Endothelial cell of umbilical vein (primary cell): ENCODE data around the gene TMEM233. TPM values are rescaled to one million over a fixed set of nuclear protein-coding genes. Genes with fewer than 3 reads are reported as not detected.

Source experiments
- BruUV-seq: library from RNA; stranded (reverse); fragments of 400-500 nt; replicated peaks from 2 replicates; lab custom pipeline; 2021; lab: Mats Ljungman, UMichigan
- CTCF ChIA-PET: fragments of 300-600, 350-600 bp; sonication (Branson Sonifier 250); formaldehyde crosslinking; loops from one replicate; lab custom pipeline; 2021; ENCODE audit warnings: antibody characterized with exemption, inconsistent platforms; lab: Charles Lee
- POLR2A ChIA-PET: fragments of 300-600, 350-600 bp; sonication (Branson Sonifier 250); formaldehyde crosslinking; loops from one replicate; lab custom pipeline; 2021; ENCODE audit warnings: antibody characterized with exemption, inconsistent platforms; lab: Charles Lee
- DNase-seq: peaks from one replicate; pipeline ENCODE4 v3.0.0-alpha.2; 2011; ENCODE audit warnings: low read depth, low spot score
- FAIRE-seq: peaks from 2 replicates; lab custom pipeline; 2011; peaks lifted over from hg19 to GRCh38; lab: Jason Lieb, UNC
- H2AFZ ChIP-seq: 2 replicates; pipeline ENCODE4 v1.6.0; 2012; ENCODE audit warnings: low read depth, low read length, control low read depth, inconsistent platforms
- H3K27ac ChIP-seq: 2 replicates; pipeline ENCODE4 v1.5.1; 2011; ENCODE audit warnings: low read depth, mild to moderate bottlenecking, control low read depth, low read length, moderate library complexity; ENCODE audit not compliant: insufficient read depth
- H3K27me3 ChIP-seq, 2 experiments: 2 replicates each; pipeline versions ENCODE4 v1.6.0 to v1.6.1; 2011; ENCODE audit warnings: low read length in 2 of 2, mixed read lengths in 1 of 2; ENCODE audit not compliant: control insufficient read depth in 2 of 2, insufficient read depth in 2 of 2
- H3K36me3 ChIP-seq, 2 experiments: 2 replicates in 1 of 2; 3 replicates in 1 of 2; pipeline ENCODE4 v1.5.1; 2011; ENCODE audit warnings: low read length in 2 of 2, mild to moderate bottlenecking in 1 of 2, moderate library complexity in 1 of 2; ENCODE audit not compliant: control insufficient read depth in 2 of 2, insufficient read depth in 2 of 2; ENCODE audit errors: extremely low read depth in 1 of 2
- H3K4me1 ChIP-seq: 3 replicates; pipeline ENCODE4 v1.5.1; 2011; ENCODE audit warnings: mild to moderate bottlenecking, low read length; ENCODE audit not compliant: control insufficient read depth, insufficient read depth; ENCODE audit errors: extremely low read depth
- H3K4me2 ChIP-seq: 2 replicates; pipeline ENCODE4 v1.6.1; 2011; ENCODE audit warnings: low read length, control low read depth, mixed read lengths; ENCODE audit not compliant: insufficient read depth
- H3K4me3 ChIP-seq, 3 experiments: fragments of 200-600 bp in 1 of 3; sonication (generic), shearing (Covaris generic) in 1 of 3; replicated peaks in 1 of 3; 2 replicates each; pipeline ENCODE4 v1.5.1; 2011 to 2016; ENCODE audit warnings: control low read depth in 3 of 3, low read length in 3 of 3, mild to moderate bottlenecking in 2 of 3, inconsistent platforms in 1 of 3, low read depth in 1 of 3, moderate library complexity in 1 of 3; ENCODE audit not compliant: insufficient read depth in 1 of 3
- H3K79me2 ChIP-seq: 2 replicates; pipeline ENCODE4 v1.6.0; 2012; ENCODE audit warnings: low read length, inconsistent platforms; ENCODE audit not compliant: control insufficient read depth, insufficient read depth
- H3K9ac ChIP-seq: replicated peaks from 2 replicates; pipeline ENCODE3; 2011; ENCODE audit warnings: low read length, control low read depth; ENCODE audit not compliant: insufficient read depth; ENCODE audit errors: extremely low read depth
- H3K9me1 ChIP-seq: replicated peaks from 3 replicates; pipeline ENCODE4 v1.6.0; 2011; ENCODE audit warnings: mild to moderate bottlenecking, low read length; ENCODE audit not compliant: control insufficient read depth, insufficient read depth; ENCODE audit errors: extremely low read depth
- H3K9me3 ChIP-seq: replicated peaks from 2 replicates; pipeline ENCODE4 v1.5.1; 2012; ENCODE audit warnings: low read length, inconsistent platforms; ENCODE audit not compliant: control insufficient read depth, insufficient read depth
- H4K20me1 ChIP-seq: replicated peaks from 2 replicates; pipeline ENCODE3; 2011; ENCODE audit warnings: mild to moderate bottlenecking, low read length; ENCODE audit not compliant: control insufficient read depth, insufficient read depth; ENCODE audit errors: extremely low read depth
- CTCF ChIP-seq, 2 donors: IDR thresholded peaks; 1 replicate in 1 of 2; 2 replicates in 1 of 2; pipeline ENCODE4 v1.5.1; 2011; ENCODE audit warnings: low read length in 2 of 2, mild to moderate bottlenecking in 2 of 2, moderate library complexity in 2 of 2, control low read depth in 1 of 2, inconsistent platforms in 1 of 2, low read depth in 1 of 2; ENCODE audit not compliant: insufficient read depth in 1 of 2; ENCODE audit errors: extremely low read depth in 1 of 2
- EZH2 ChIP-seq: IDR thresholded peaks from 2 replicates; pipeline ENCODE4 v1.6.1; 2012; ENCODE audit warnings: borderline replicate concordance, low read depth, mild to moderate bottlenecking, moderate library complexity, low read length, inconsistent platforms; ENCODE audit not compliant: severe bottlenecking
- FOS ChIP-seq: IDR thresholded peaks from 2 replicates; pipeline ENCODE4 v1.6.1; 2011; ENCODE audit warnings: mild to moderate bottlenecking, low read length, moderate library complexity, borderline replicate concordance; ENCODE audit not compliant: insufficient read depth
- GATA2 ChIP-seq: IDR thresholded peaks from 2 replicates; pipeline ENCODE4 v1.7.0; 2011; ENCODE audit warnings: low read depth, mild to moderate bottlenecking, moderate library complexity, mixed read lengths, low read length; ENCODE audit not compliant: insufficient read length, insufficient read depth
- JUN ChIP-seq: IDR thresholded peaks from 2 replicates; pipeline ENCODE4 v1.6.1; 2011; ENCODE audit warnings: borderline replicate concordance, low read depth; ENCODE audit not compliant: insufficient read length, insufficient read depth
- MYC ChIP-seq: IDR thresholded peaks from one replicate; pipeline ENCODE4 v1.6.1; 2011; ENCODE audit warnings: mild to moderate bottlenecking, low read depth, low read length
- POLR2A ChIP-seq: IDR thresholded peaks from 2 replicates; pipeline ENCODE4 v1.6.1; 2012; ENCODE audit warnings: low read depth, mild to moderate bottlenecking, control low read depth, low read length
- POLR2AphosphoS5 ChIP-seq: IDR thresholded peaks from 2 replicates; pipeline ENCODE4 v1.6.1; 2012; ENCODE audit warnings: low read depth, mild to moderate bottlenecking, control low read depth, low read length, moderate library complexity; ENCODE audit not compliant: insufficient read depth
- dilution Hi-C: fragments of 300-500 bp; cut with MboI; formaldehyde crosslinking; loops from one replicate; pipeline ENCODE4 v1.15.0; 2019; ENCODE audit warnings: low sequenced_read_pairs; ENCODE audit not compliant: extremely low pct_ligation_motif_present
- intact Hi-C: fragments of 100-400 bp; cut with micrococcal nuclease; formaldehyde crosslinking; loops from one replicate; pipeline ENCODE4 v1.10.0; 2022
- polyA plus RNA-seq, 4 experiments: library from polyadenylated mRNA; depleted of rRNA in 3 of 4; stranded (reverse) in 3 of 4; unstranded in 1 of 4; fragments of >200 nt; gene quantifications; 2 replicates each; pipeline versions ENCODE4 v1.2.1 to v1.2.3, GENCODE V29; 2011 to 2012; ENCODE audit warnings: missing spikeins in 1 of 4
- total RNA-seq: library from RNA; stranded (reverse); gene quantifications from 2 replicates; pipeline ENCODE4 v1.2.3, GENCODE V29; 2021
- TF ChIP-seq, protein P1 (sequence below): IDR thresholded peaks from 2 replicates; pipeline ENCODE4 v1.6.1; 2011; ENCODE audit not compliant: insufficient read depth, insufficient read length

TMEM233 gene
- total and polyA plus RNA-seq, 2 donors (not counting 3 experiments of a cell fraction or from before 2014, with no cell fraction given) = 0.01 TPM; not detected in 1

DNA sequence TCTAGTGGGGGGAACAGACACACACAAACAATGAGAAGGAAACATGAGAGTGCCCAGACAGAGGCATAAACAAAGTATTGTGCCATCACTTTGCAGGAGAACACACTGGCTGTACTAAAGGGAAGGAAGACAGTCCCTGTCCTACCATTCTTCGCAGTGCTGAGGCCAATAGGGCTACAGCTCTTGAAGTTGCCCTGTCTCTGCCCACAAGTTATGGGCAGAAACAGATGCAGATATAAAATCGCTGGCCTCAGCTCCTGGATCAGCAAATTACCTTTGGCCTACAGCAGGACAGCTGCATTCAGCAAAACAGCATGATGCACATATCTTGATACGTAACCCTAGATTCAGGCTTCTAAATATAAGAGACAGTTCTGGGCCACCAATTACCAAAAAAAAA, 51.4 kb downstream of the TMEM233 start:
- Histone ChIP-seq H3K4me1 (no peaks in the 10 kb centered on the region), H3K36me3 (no peaks in the 10 kb centered on the region), H4K20me1 (no peaks in the 10 kb centered on the region), H2AFZ (no peak overlapping the region), H3K9me3 (no peaks in the 10 kb centered on the region), H3K4me3 (no peak overlapping the region), H3K27me3 (no peaks in the 10 kb centered on the region), H3K79me2 (no peaks in the 10 kb centered on the region), H3K9ac (no peak overlapping the region), H3K27ac (no peak overlapping the region), H3K9me1 (no peaks in the 10 kb centered on the region), H3K4me2 (no peak overlapping the region)
- DNase-seq = no peak
- no TSS peak for BruUV-seq
- POLR2A ChIA-PET = no interaction called here
- FAIRE-seq = no peak
- dilution Hi-C loops (no loop called here), intact Hi-C loops (no loop called here)
- TF ChIP-seq, protein P1, sequence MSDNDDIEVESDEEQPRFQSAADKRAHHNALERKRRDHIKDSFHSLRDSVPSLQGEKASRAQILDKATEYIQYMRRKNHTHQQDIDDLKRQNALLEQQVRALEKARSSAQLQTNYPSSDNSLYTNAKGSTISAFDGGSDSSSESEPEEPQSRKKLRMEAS = no peak
- TF ChIP-seq EZH2 (no peak), GATA2 (no peak), MYC (no peak), JUN (no peak), FOS (no peak), POLR2AphosphoS5 (no peak), CTCF (IDR thresholded peaks at IDR 0.05; ENCODE audit: extremely low read depth in 1 of 2, insufficient read depth in 1 of 2, low read depth in 1 of 2, low read length in 2 of 2) (no peak), POLR2A (no peak)
- CTCF ChIA-PET = interaction anchor here (0.7 to 1.1 kb wide), 2 partner anchors 9 to 66 kb away, joined by 3 read pairs; no protein-coding TSS in a partner anchor
